H1 (cell line): ENCODE data around the gene SLC10A2. TPM values are rescaled to one million over a fixed set of nuclear protein-coding genes. Genes with fewer than 3 reads are reported as not detected.

Experiments
- CTCF ChIA-PET: fragments of 300-600 bp; sonication (Branson Sonifier 250); formaldehyde crosslinking; loops from one replicate; lab custom pipeline; 2021; ENCODE audit not compliant: partially characterized antibody; lab: Charles Lee
- POLR2A ChIA-PET: fragments of 300-600 bp; sonication (Branson Sonifier 250); formaldehyde crosslinking; loops from one replicate; lab custom pipeline; 2021; ENCODE audit warnings: inconsistent platforms; ENCODE audit not compliant: partially characterized antibody; lab: Charles Lee
- DNase-seq, 2 experiments: peaks; one replicate each; pipeline versions ENCODE4 v3.0.0 to v3.0.0-alpha.2; 2010 to 2022; ENCODE audit warnings: low spot score in 2 of 2, low read depth in 1 of 2, mixed read lengths in 1 of 2
- FAIRE-seq: peaks from 2 replicates; lab custom pipeline; 2011; peaks lifted over from hg19 to GRCh38; lab: Jason Lieb, UNC
- H2AFZ ChIP-seq: 2 replicates; pipeline ENCODE4 v1.8.1; 2012; ENCODE audit warnings: low read length, inconsistent platforms
- H2AK5ac ChIP-seq: 2 replicates; pipeline ENCODE4 v1.6.1; 2013; ENCODE audit warnings: low read depth, low read length
- H2BK120ac ChIP-seq: replicated peaks from 2 replicates; pipeline ENCODE3; 2013; ENCODE audit warnings: low read depth, low read length, inconsistent platforms
- H2BK12ac ChIP-seq: 2 replicates; pipeline ENCODE4 v1.6.1; 2013; ENCODE audit warnings: low read depth, low read length
- H2BK15ac ChIP-seq: 2 replicates; pipeline ENCODE4 v1.6.1; 2013; ENCODE audit warnings: low read length
- H2BK20ac ChIP-seq: 2 replicates; pipeline ENCODE4 v1.6.1; 2013; ENCODE audit warnings: low read length
- H2BK5ac ChIP-seq: 2 replicates; pipeline ENCODE4 v1.6.1; 2013; ENCODE audit warnings: low read depth, low read length
- H3K14ac ChIP-seq: 2 replicates; pipeline ENCODE4 v1.6.1; 2013; ENCODE audit warnings: inconsistent platforms; ENCODE audit not compliant: insufficient read length
- H3K18ac ChIP-seq: 2 replicates; pipeline ENCODE4 v1.6.1; 2013; ENCODE audit warnings: low read length; ENCODE audit errors: extremely low read depth
- H3K23ac ChIP-seq: 2 replicates; pipeline ENCODE4 v1.6.1; 2013; ENCODE audit warnings: inconsistent platforms; ENCODE audit not compliant: insufficient read length
- H3K23me2 ChIP-seq: 2 replicates; pipeline ENCODE4 v1.6.1; 2013; ENCODE audit warnings: low read depth, low read length
- H3K27ac ChIP-seq: 2 replicates; pipeline ENCODE4 v1.6.1; 2011; ENCODE audit warnings: low read depth, low read length, inconsistent platforms
- H3K27me3 ChIP-seq, 4 experiments: replicated peaks in 1 of 4; 1 replicate in 1 of 4; 2 replicates in 3 of 4; pipeline versions ENCODE4 v1.6.1 to v1.8.1; 2011 to 2013; ENCODE audit warnings: low read length in 3 of 4, mild to moderate bottlenecking in 3 of 4, inconsistent platforms in 2 of 4, mixed read lengths in 2 of 4, moderate library complexity in 1 of 4; ENCODE audit not compliant: control insufficient read depth in 3 of 4, insufficient read depth in 3 of 4; ENCODE audit errors: extremely low read depth in 1 of 4
- H3K36me3 ChIP-seq, 4 experiments: 2 replicates each; pipeline versions ENCODE4 v1.6.1 to v1.8.1; 2011 to 2013; ENCODE audit warnings: mild to moderate bottlenecking in 4 of 4, low read length in 3 of 4, moderate library complexity in 2 of 4, control low read depth in 1 of 4, inconsistent platforms in 1 of 4; ENCODE audit not compliant: insufficient read depth in 4 of 4, control insufficient read depth in 2 of 4
- H3K4ac ChIP-seq: replicated peaks from 2 replicates; pipeline ENCODE3; 2013; ENCODE audit warnings: low read length, low read depth, mixed read lengths, inconsistent platforms; ENCODE audit not compliant: insufficient read length
- H3K4me1 ChIP-seq, 4 experiments: replicated peaks in 1 of 4; 1 replicate in 1 of 4; 2 replicates in 3 of 4; pipeline versions ENCODE4 v1.6.1 to v1.8.1; 2011 to 2013; ENCODE audit warnings: low read length in 3 of 4, inconsistent platforms in 2 of 4, mixed read lengths in 1 of 4; ENCODE audit not compliant: insufficient read depth in 4 of 4, control insufficient read depth in 3 of 4
- H3K4me2 ChIP-seq, 2 experiments: 2 replicates each; pipeline versions ENCODE4 v1.6.1 to v1.8.1; 2011 to 2013; ENCODE audit warnings: low read depth in 2 of 2, low read length in 2 of 2, control low read depth in 1 of 2, inconsistent platforms in 1 of 2, mild to moderate bottlenecking in 1 of 2; ENCODE audit not compliant: insufficient read depth in 1 of 2
- H3K4me3 ChIP-seq, 4 experiments: fragments of 200-600, 300-600 bp in 1 of 4; sonication (generic), shearing (Covaris generic), sonication (Bioruptor Twin) in 1 of 4; 2 replicates each; pipeline versions ENCODE4 v1.5.1 to v1.8.1; 2011 to 2016; ENCODE audit warnings: low read length in 4 of 4, low read depth in 3 of 4, control low read depth in 2 of 4, inconsistent platforms in 2 of 4, mild to moderate bottlenecking in 2 of 4, mixed read lengths in 1 of 4, moderate library complexity in 1 of 4; ENCODE audit not compliant: insufficient read depth in 2 of 4; ENCODE audit errors: extremely low read depth in 1 of 4
- H3K56ac ChIP-seq: replicated peaks from 2 replicates; pipeline ENCODE3; 2013; ENCODE audit warnings: low read depth, mild to moderate bottlenecking, mixed read lengths, low read length, inconsistent platforms; ENCODE audit not compliant: insufficient read length
- H3K79me1 ChIP-seq: 2 replicates; pipeline ENCODE4 v1.6.1; 2013; ENCODE audit warnings: low read depth, low read length, control low read depth
- H3K79me2 ChIP-seq, 2 experiments: 2 replicates each; pipeline versions ENCODE4 v1.6.1 to v1.8.1; 2012 to 2013; ENCODE audit warnings: low read length in 2 of 2, mild to moderate bottlenecking in 2 of 2, inconsistent platforms in 1 of 2; ENCODE audit not compliant: insufficient read depth in 2 of 2, control insufficient read depth in 1 of 2
- H3K9ac ChIP-seq, 4 experiments: replicated peaks in 1 of 4; 1 replicate in 1 of 4; 2 replicates in 3 of 4; pipeline versions ENCODE4 v1.6.1 to v1.8.1; 2011 to 2013; ENCODE audit warnings: low read depth in 3 of 4, low read length in 3 of 4, control low read depth in 2 of 4, mild to moderate bottlenecking in 2 of 4, moderate library complexity in 2 of 4, inconsistent platforms in 1 of 4; ENCODE audit errors: extremely low read depth in 1 of 4
- H3K9me3 ChIP-seq, 2 experiments: 2 replicates each; pipeline versions ENCODE4 v1.6.1 to v1.8.1; 2012 to 2013; ENCODE audit warnings: mild to moderate bottlenecking in 2 of 2, moderate library complexity in 2 of 2, control low read depth in 1 of 2, inconsistent platforms in 1 of 2, low read depth in 1 of 2, low read length in 1 of 2, mixed read lengths in 1 of 2; ENCODE audit not compliant: insufficient read depth in 2 of 2
- H4K20me1 ChIP-seq, 2 experiments: replicated peaks in 1 of 2; 2 replicates each; pipeline versions ENCODE3 to v1.8.1; 2011 to 2013; ENCODE audit warnings: inconsistent platforms in 2 of 2, low read length in 2 of 2, mild to moderate bottlenecking in 1 of 2; ENCODE audit not compliant: insufficient read depth in 2 of 2, control insufficient read depth in 1 of 2
- H4K5ac ChIP-seq: 2 replicates; pipeline ENCODE4 v1.6.1; 2013; ENCODE audit warnings: low read length, low read depth, mixed read lengths, inconsistent platforms; ENCODE audit not compliant: insufficient read length
- H4K8ac ChIP-seq: 2 replicates; pipeline ENCODE4 v1.8.0; 2013; ENCODE audit warnings: mild to moderate bottlenecking, moderate library complexity, low read length, inconsistent platforms; ENCODE audit not compliant: insufficient read depth; ENCODE audit errors: extremely low read depth
- H4K91ac ChIP-seq: replicated peaks from 2 replicates; pipeline ENCODE3; 2013; ENCODE audit warnings: low read length, mixed read lengths, inconsistent platforms; ENCODE audit not compliant: insufficient read length
- TAF7 ChIP-seq: optimal IDR thresholded peaks from 2 replicates; pipeline ENCODE3; 2011; ENCODE audit warnings: low read depth, mild to moderate bottlenecking, inconsistent platforms, low read length, moderate library complexity, borderline replicate concordance
- WGBS, 2 experiments: shearing (Covaris generic) in 1 of 2; methylation state at CpG; one replicate each; pipeline versions ENCODE4 v1.1.6 to v1.1.7; 2013 to 2015; ENCODE audit warnings: low lambda C conversion rate in 2 of 2, mixed read lengths in 2 of 2, inconsistent platforms in 1 of 2, low coverage in 1 of 2, missing lambda C conversion rate in 1 of 2; ENCODE audit not compliant: insufficient replicate concordance in 2 of 2, insufficient coverage in 1 of 2, insufficient read length in 1 of 2; ENCODE audit errors: extremely low coverage in 1 of 2, missing lambda C conversion rate in 1 of 2; 5-methylcytosine and 5-hydroxymethylcytosine counted together
- polyA plus RNA-seq, 7 experiments: library from polyadenylated mRNA; depleted of rRNA in 3 of 7; stranded (reverse) in 5 of 7; unstranded in 2 of 7; fragments of >200 nt in 5 of 7; fragments of 200-250 nt in 2 of 7; gene quantifications; 1 replicate in 5 of 7; 2 replicates in 1 of 7; 4 replicates in 1 of 7; pipeline versions ENCODE4 v1.2.1 to v1.2.3, GENCODE V29; 2011 to 2013; ENCODE audit warnings: missing spikeins in 2 of 7, mixed read lengths in 2 of 7
- total RNA-seq: library from RNA; stranded (reverse); fragmentation: NEBNext Ultra II Directional; extraction: Animal tissue kit (Norgen Biotek cat#: 25700); gene quantifications from 2 replicates; pipeline ENCODE4 v1.2.1, GENCODE V29; 2021
- TF ChIP-seq, protein P1 (sequence below): IDR thresholded peaks from 2 replicates; pipeline ENCODE4 v1.6.1; 2012; ENCODE audit warnings: inconsistent platforms

Gene SLC10A2
- total and polyA plus RNA-seq, 2 of the 8 experiments (the other 6 are each of a cell fraction or from before 2014, with no cell fraction given) = not detected

DNA sequence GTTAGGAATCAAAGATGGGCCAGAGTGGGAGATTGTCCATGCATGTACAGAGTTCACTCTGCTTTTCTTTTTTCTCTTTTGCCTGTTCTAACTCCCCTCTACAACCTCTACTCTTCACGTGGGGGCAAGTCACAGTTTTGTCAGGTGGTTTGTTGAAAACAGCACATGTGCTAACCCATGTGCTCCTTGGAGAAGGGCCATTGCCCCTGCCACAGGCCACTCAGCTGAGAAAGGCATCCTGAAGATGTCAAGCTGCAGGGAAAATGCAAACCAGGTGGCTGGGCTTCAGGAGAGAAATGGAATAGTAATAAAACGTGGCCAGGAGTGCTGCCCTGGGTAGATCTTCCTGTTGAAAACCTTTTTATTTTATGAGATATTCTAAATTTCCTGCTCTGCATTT, 35.3 kb upstream of the SLC10A2 start:
- peak overlapping the region; percentile 12; the same call in 1 of the 2 replicates for H2AFZ ChIP-seq
- H3K4me3 ChIP-seq = no peak overlapping the region
- CTCF ChIA-PET = no interaction called here
- H2BK12ac ChIP-seq = no peak overlapping the region
- DNase-seq (no peak), FAIRE-seq (no peak)
- no peak overlapping the region for H3K4me2 ChIP-seq
- H4K5ac ChIP-seq = no peak overlapping the region
- 64% methylated on average over 2 of the region's 2 CpGs; no CpG with 5 or more reads in 1 of the 2 experiments for WGBS, 2 experiments
- no peaks in the 10 kb centered on the region for H4K20me1 ChIP-seq
- no peak overlapping the region for H3K56ac ChIP-seq
- no peak overlapping the region for H3K23ac ChIP-seq
- POLR2A ChIA-PET = no interaction called here
- H3K23me2 ChIP-seq = 0 out of 2 replicates have a peak, but pooled peaks cover 2% of the 10 kb centered on the region
- no peaks in the 10 kb centered on the region for H3K79me2 ChIP-seq
- H2BK15ac ChIP-seq = no peak overlapping the region
- no peak overlapping the region for H2BK20ac ChIP-seq
- no peak overlapping the region for H2BK5ac ChIP-seq
- no peaks in the 10 kb centered on the region for H3K36me3 ChIP-seq
- no peak overlapping the region for H2AK5ac ChIP-seq
- no peak overlapping the region for H4K8ac ChIP-seq
- TF ChIP-seq, protein P1, sequence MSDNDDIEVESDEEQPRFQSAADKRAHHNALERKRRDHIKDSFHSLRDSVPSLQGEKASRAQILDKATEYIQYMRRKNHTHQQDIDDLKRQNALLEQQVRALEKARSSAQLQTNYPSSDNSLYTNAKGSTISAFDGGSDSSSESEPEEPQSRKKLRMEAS = peak; percentile 22; the same call in 1 of the 2 replicates
- no peak for TF ChIP-seq TAF7
- H3K9me3 ChIP-seq = no peaks in the 10 kb centered on the region
- H3K9ac ChIP-seq = no peak overlapping the region
- no peaks in the 10 kb centered on the region for H3K27me3 ChIP-seq
- H3K18ac ChIP-seq = no peak overlapping the region
- H4K91ac ChIP-seq = no peak overlapping the region
- H2BK120ac ChIP-seq = no peak overlapping the region
- no peak overlapping the region for H3K14ac ChIP-seq
- H3K79me1 ChIP-seq = no peaks in the 10 kb centered on the region
- no peak overlapping the region for H3K27ac ChIP-seq
- peaks cover 0 to 5% (median 2%) of the 10 kb centered on the region in 4 experiments; a peak in 6 of 7 replicates for H3K4me1 ChIP-seq
- no peak overlapping the region for H3K4ac ChIP-seq
